Measurements from ENCODE around the gene BPGM. TPM values are rescaled to one million over a fixed set of nuclear protein-coding genes. Genes with fewer than 3 reads are reported as not detected.

The BPGM gene
- total and polyA plus RNA-seq, 9 of the 15 experiments (the other 6 are each of a cell fraction or from before 2014, with no cell fraction given) = 14.1 to 46.1 (median 21.2) TPM

DNA sequence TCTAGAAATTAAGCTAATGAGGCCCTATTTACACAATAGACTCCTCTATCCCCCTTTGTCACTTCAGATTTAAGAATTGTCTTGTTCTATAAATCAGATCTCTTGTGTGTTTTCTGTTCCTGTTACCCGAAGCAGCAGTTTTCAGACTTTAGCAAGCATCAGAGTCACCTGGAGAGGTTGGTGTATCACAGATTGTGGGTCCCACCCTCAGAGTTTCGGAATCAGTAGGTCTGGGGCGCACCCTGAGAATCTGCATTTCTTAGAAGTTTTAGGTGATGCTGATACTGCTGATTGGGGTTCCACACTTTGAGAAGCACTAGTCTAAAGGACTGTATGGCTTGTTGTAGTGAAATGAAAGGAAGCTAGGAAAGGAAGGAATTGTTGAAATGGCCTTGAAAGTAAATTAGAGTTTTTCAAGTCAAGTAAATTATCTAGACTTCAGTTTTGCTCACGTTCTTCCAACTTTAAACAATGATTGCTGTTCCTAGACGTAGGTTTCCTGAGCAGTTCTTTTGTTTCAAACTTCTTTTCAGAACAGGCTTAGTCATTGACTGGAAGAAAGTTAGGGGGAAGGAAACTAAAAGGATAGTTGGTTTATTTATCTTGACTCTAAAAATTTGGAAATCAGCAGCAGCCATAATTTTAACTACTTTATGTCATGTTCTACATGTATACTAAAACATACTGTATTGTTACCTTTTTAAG, 15.7 kb downstream of the BPGM start (continued):
- TF ChIP-seq, protein P1, sequence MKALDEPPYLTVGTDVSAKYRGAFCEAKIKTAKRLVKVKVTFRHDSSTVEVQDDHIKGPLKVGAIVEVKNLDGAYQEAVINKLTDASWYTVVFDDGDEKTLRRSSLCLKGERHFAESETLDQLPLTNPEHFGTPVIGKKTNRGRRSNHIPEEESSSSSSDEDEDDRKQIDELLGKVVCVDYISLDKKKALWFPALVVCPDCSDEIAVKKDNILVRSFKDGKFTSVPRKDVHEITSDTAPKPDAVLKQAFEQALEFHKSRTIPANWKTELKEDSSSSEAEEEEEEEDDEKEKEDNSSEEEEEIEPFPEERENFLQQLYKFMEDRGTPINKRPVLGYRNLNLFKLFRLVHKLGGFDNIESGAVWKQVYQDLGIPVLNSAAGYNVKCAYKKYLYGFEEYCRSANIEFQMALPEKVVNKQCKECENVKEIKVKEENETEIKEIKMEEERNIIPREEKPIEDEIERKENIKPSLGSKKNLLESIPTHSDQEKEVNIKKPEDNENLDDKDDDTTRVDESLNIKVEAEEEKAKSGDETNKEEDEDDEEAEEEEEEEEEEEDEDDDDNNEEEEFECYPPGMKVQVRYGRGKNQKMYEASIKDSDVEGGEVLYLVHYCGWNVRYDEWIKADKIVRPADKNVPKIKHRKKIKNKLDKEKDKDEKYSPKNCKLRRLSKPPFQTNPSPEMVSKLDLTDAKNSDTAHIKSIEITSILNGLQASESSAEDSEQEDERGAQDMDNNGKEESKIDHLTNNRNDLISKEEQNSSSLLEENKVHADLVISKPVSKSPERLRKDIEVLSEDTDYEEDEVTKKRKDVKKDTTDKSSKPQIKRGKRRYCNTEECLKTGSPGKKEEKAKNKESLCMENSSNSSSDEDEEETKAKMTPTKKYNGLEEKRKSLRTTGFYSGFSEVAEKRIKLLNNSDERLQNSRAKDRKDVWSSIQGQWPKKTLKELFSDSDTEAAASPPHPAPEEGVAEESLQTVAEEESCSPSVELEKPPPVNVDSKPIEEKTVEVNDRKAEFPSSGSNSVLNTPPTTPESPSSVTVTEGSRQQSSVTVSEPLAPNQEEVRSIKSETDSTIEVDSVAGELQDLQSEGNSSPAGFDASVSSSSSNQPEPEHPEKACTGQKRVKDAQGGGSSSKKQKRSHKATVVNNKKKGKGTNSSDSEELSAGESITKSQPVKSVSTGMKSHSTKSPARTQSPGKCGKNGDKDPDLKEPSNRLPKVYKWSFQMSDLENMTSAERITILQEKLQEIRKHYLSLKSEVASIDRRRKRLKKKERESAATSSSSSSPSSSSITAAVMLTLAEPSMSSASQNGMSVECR (CRISPR knock-in tag; IDR thresholded peaks at IDR 0.05) = no peak
- TF ChIP-seq ZNF12 (CRISPR knock-in tag; IDR thresholded peaks at IDR 0.05) (no peak), ZNF75A (CRISPR knock-in tag; IDR thresholded peaks at IDR 0.05) (no peak), MCM3 (IDR thresholded peaks at IDR 0.05) (no peak)

DNA sequence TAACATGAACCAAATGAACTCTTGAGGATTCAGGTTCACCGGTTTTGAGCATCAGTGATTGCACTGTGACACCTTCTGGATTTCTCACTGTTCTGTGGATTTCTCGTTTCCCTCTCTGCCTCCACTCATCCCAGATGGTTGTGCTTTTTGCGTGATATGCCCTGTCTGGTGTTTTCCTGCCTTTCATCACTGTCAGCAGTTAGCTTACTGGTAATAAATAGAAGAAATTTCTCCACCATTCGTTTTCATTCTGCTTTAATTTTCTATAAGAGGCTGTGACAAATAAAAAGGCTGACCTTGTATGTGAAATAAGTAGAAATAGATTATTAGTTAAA, 16.2 kb downstream of the BPGM start:
- H3K4me2 ChIP-seq (ENCODE audit: insufficient read depth, low read length) = no peak overlapping the region
- peaks cover 4% of the 10 kb centered on the region for H3K9me1 ChIP-seq (ENCODE audit: control insufficient read depth, insufficient read depth, low read length)
- peaks cover 11% of the 10 kb centered on the region for H3K36me3 ChIP-seq (ENCODE audit: control insufficient read depth, insufficient read depth, low read length)
- intact Hi-C loops (cut with micrococcal nuclease) = no loop called here
- H3K4me3 ChIP-seq = no peak overlapping the region
- H3K9me3 ChIP-seq (replicated peaks; ENCODE audit: control insufficient read depth, insufficient read depth, low read depth, low read length) = no peaks in the 10 kb centered on the region
- H3K9ac ChIP-seq (ENCODE audit: insufficient read depth in 1 of 2, low read depth in 2 of 2, low read length in 2 of 2) = no peak overlapping the region
- peaks cover 9% of the 10 kb centered on the region for H4K20me1 ChIP-seq (replicated peaks; ENCODE audit: control insufficient read depth, insufficient read depth, low read length)
- TF ChIP-seq ARHGAP35 (IDR thresholded peaks at IDR 0.05; ENCODE audit: partially characterized antibody) (no peak), CHD1 (IDR thresholded peaks at IDR 0.05; ENCODE audit: low read length) (no peak), MYNN (IDR thresholded peaks at IDR 0.05) (no peak), MYNN (CRISPR knock-in tag; IDR thresholded peaks at IDR 0.05) (no peak)
- CTCF ChIA-PET (ENCODE audit: low intra/inter-chr PET ratio) = no interaction called here
- no peaks in the 10 kb centered on the region for H3K79me2 ChIP-seq (ENCODE audit: control insufficient read depth, insufficient read depth, low read length)
- 57% methylated on average over 4 of the region's 4 CpGs for WGBS (ENCODE audit: insufficient coverage, low coverage, missing lambda C conversion rate)
- H3K27ac ChIP-seq (ENCODE audit: extremely low read depth, low read depth, low read length) = no peak overlapping the region
- FAIRE-seq (no peak), ATAC-seq (no peak), DNase-seq (ENCODE audit: extremely low read depth in 1 of 4, low spot score in 3 of 4) (no peak)
- BruUV-seq (replicated peaks) = no TSS peak
- no peak overlapping the region for H2AFZ ChIP-seq (ENCODE audit: low read depth, low read length)
- in situ Hi-C loops (cut with MboI) = loop anchor here (25.0 kb wide), 1 partner anchor 1299 kb away; no protein-coding TSS in a partner anchor
- POLR2A ChIA-PET = interaction anchor here (1.0 kb wide), 1 partner anchor 17 kb away, joined by 4 read pairs; the partner anchor contains the start of gene BPGM
- H3K4me1 ChIP-seq (replicated peaks in 1 of 2; ENCODE audit: control insufficient read depth in 2 of 2, insufficient read depth in 2 of 2, low read length in 2 of 2) = peaks cover 3 to 21% of the 10 kb centered on the region in 2 experiments; a peak in 3 of 5 replicates
- no peaks in the 10 kb centered on the region for H3K27me3 ChIP-seq (ENCODE audit: control insufficient read depth in 2 of 2, insufficient read depth in 2 of 2, low read length in 2 of 2)

All from K562 (cell line).